Mucosa of descending colon (tissue), 3 donors: Measurements from ENCODE around the gene SERPINB4. TPM values are rescaled to one million over a fixed set of nuclear protein-coding genes. Genes with fewer than 3 reads are reported as not detected.

Source experiments
- ATAC-seq: fragments of 200-7000 bp; cut with Tn5 transposase; one replicate; pipeline ENCODE4 v1.9.1; 2020; ENCODE audit warnings: mild to moderate bottlenecking, moderate library complexity
- DNase-seq, 3 donors: peaks; one replicate each; pipeline ENCODE4 v3.0.0-alpha.2; 2020
- H3K36me3 ChIP-seq: fragments of 200-600 bp; one replicate; pipeline ENCODE4 v1.8.0; 2021; ENCODE audit warnings: low read depth, mild to moderate bottlenecking
- H3K4me1 ChIP-seq: fragments of 200-600 bp; one replicate; pipeline ENCODE4 v1.8.0; 2021; ENCODE audit warnings: low read depth, mild to moderate bottlenecking
- H3K4me3 ChIP-seq: fragments of 200-600 bp; one replicate; pipeline ENCODE4 v1.8.0; 2021; ENCODE audit warnings: mild to moderate bottlenecking
- H3K9me3 ChIP-seq: fragments of 200-600 bp; one replicate; pipeline ENCODE4 v1.8.0; 2021; ENCODE audit warnings: mild to moderate bottlenecking
- CTCF ChIP-seq: fragments of 200-600 bp; IDR thresholded peaks from one replicate; pipeline ENCODE4 v1.8.0; 2022; ENCODE audit warnings: antibody characterized with exemption, mild to moderate bottlenecking
- intact Hi-C, 2 donors: fragments of 100-400 bp; cut with DNase I in 1 of 2; cut with micrococcal nuclease in 1 of 2; formaldehyde crosslinking; loops; one replicate each; pipeline versions ENCODE4 v1.11.0 to v1.11.1; 2022; cut with DNase I, micrococcal nuclease
- total RNA-seq, 3 donors: library from RNA; stranded (reverse); fragmentation: NEBNext Ultra II Directional in 2 of 3; extraction: Animal tissue kit (Norgen Biotek cat#: 25700) in 2 of 3; gene quantifications; one replicate each; pipeline versions ENCODE4 v1.2.1 to v1.2.4, GENCODE V29; 2021 to 2023
- donor health status: DM: no; HTN: no; CAD: no; lungs with moderate emphysema.
- donor health status: DM: no; HTN: no; CAD: no.
- donor health status: DM: no; HTN: yes; CAD: no.

SERPINB4 gene
- total RNA-seq, 3 donors from 2014 or later: not detected

GRCh38 chr18:63626431-63626830 is 17.6 kb downstream of the SERPINB4 start:
- no peak for TF ChIP-seq CTCF
- ATAC-seq (no peak), DNase-seq (no peak)
- Histone ChIP-seq H3K36me3 (no peaks in the 10 kb centered on the region), H3K4me3 (no peak overlapping the region), H3K4me1 (no peaks in the 10 kb centered on the region), H3K9me3 (peaks cover 19% of the 10 kb centered on the region)
- intact Hi-C loops: no loop called here

GRCh38 chr18:63624863-63625262 is 19.2 kb downstream of the SERPINB4 start:
- TF ChIP-seq CTCF: no peak
- Histone ChIP-seq H3K4me1 (no peaks in the 10 kb centered on the region), H3K4me3 (no peak overlapping the region), H3K36me3 (no peaks in the 10 kb centered on the region), H3K9me3 (peaks cover 19% of the 10 kb centered on the region)
- intact Hi-C loops: no loop called here
- DNase-seq: no peak
- no peak for ATAC-seq

- DNase-seq (no peak), ATAC-seq (no peak)
- Histone ChIP-seq H3K4me1 (no peaks in the 10 kb centered on the region), H3K4me3 (no peak overlapping the region), H3K36me3 (no peaks in the 10 kb centered on the region), H3K9me3 (peaks cover 6% of the 10 kb centered on the region)
- intact Hi-C loops: no loop called here
- TF ChIP-seq CTCF: no peak
Measured at GRCh38 chr18:63619661-63620060, 24.4 kb downstream of the SERPINB4 start.

GRCh38 chr18:63617915-63618234 is 26.2 kb downstream of the SERPINB4 start:
- H3K4me1 ChIP-seq: no peaks in the 10 kb centered on the region
- intact Hi-C loops: no loop called here
- H3K4me3 ChIP-seq: no peak overlapping the region
- TF ChIP-seq CTCF: no peak
- H3K36me3 ChIP-seq: no peaks in the 10 kb centered on the region
- DNase-seq (no peak), ATAC-seq (no peak)
- no peaks in the 10 kb centered on the region for H3K9me3 ChIP-seq

GRCh38 chr18:63617049-63617914 is 26.8 kb downstream of the SERPINB4 start:
- no peak for DNase-seq
- no peak for ATAC-seq
- no peak overlapping the region for H3K4me3 ChIP-seq
- intact Hi-C loops: no loop called here
- no peaks in the 10 kb centered on the region for H3K9me3 ChIP-seq
- no peaks in the 10 kb centered on the region for H3K36me3 ChIP-seq
- TF ChIP-seq CTCF: no peak
- no peaks in the 10 kb centered on the region for H3K4me1 ChIP-seq
